Gastroesophageal sphincter (tissue), 4 donors: ENCODE data around the gene CD47. TPM values are rescaled to one million over a fixed set of nuclear protein-coding genes. Genes with fewer than 3 reads are reported as not detected.

Experiments
- ATAC-seq: fragments of 150-250 bp; one replicate; pipeline ENCODE4 v1.9.1; 2016; ENCODE audit warnings: mild to moderate bottlenecking, moderate library complexity
- H3K27ac ChIP-seq, 4 donors: fragments of 200-600 bp; sonication (generic) in 3 of 4; 1 replicate in 3 of 4; 2 replicates in 1 of 4; pipeline ENCODE4 v1.5.1; 2016 to 2019
- H3K27me3 ChIP-seq: fragments of 200-600 bp; sonication (generic); one replicate; pipeline ENCODE4 v1.5.1; 2019
- H3K36me3 ChIP-seq, 2 donors: fragments of 200-600 bp; sonication (generic); one replicate each; pipeline ENCODE4 v1.5.1; 2019; ENCODE audit warnings: control low read depth in 1 of 2
- H3K4me1 ChIP-seq, 3 donors: fragments of 200-600 bp; sonication (generic); 1 replicate in 2 of 3; 2 replicates in 1 of 3; pipeline ENCODE4 v1.5.1; 2016 to 2019; ENCODE audit warnings: control low read depth in 2 of 3
- H3K4me3 ChIP-seq, 2 donors: fragments of 200-600 bp; sonication (generic); one replicate each; pipeline ENCODE4 v1.5.1; 2019; ENCODE audit warnings: mild to moderate bottlenecking in 1 of 2, moderate library complexity in 1 of 2
- H3K9me3 ChIP-seq, 3 donors: fragments of 200-600 bp; sonication (generic); one replicate each; pipeline ENCODE4 v1.5.1; 2017 to 2019; ENCODE audit warnings: control low read depth in 2 of 3
- CTCF ChIP-seq, 4 experiments: fragments of 200-600 bp in 2 of 4; fragments of 450-650 bp in 2 of 4; sonication (generic) in 1 of 4; IDR thresholded peaks; one replicate each; pipeline ENCODE4 v1.5.1; 2017 to 2019; ENCODE audit warnings: antibody characterized with exemption in 4 of 4, mild to moderate bottlenecking in 2 of 4, moderate library complexity in 2 of 4
- EP300 ChIP-seq: sonication (generic); formaldehyde crosslinking; IDR thresholded peaks from one replicate; pipeline ENCODE4 v1.6.1; 2017; ENCODE audit warnings: antibody characterized with exemption, mild to moderate bottlenecking
- POLR2A ChIP-seq, 2 donors: fragments of 450-650 bp; IDR thresholded peaks; one replicate each; pipeline ENCODE4 v1.6.1; 2017; ENCODE audit warnings: antibody characterized with exemption in 2 of 2, mild to moderate bottlenecking in 2 of 2, moderate library complexity in 1 of 2
- POLR2AphosphoS5 ChIP-seq: sonication (generic); formaldehyde crosslinking; IDR thresholded peaks from one replicate; pipeline ENCODE4 v1.6.1; 2017; ENCODE audit warnings: antibody characterized with exemption
- WGBS, 2 donors: methylation state at CpG; one replicate each; pipeline ENCODE4 v1.1.5; 2018; ENCODE audit warnings: low coverage in 1 of 2; 5-methylcytosine and 5-hydroxymethylcytosine counted together
- total RNA-seq, 4 donors: library from RNA; depleted of rRNA; stranded (reverse); fragments of >200 nt; gene quantifications; one replicate each; pipeline ENCODE4 v1.1.0, GENCODE V29; 2016

Gene CD47
- total RNA-seq, 4 donors from 2014 or later, result 60.0 to 91.5 (median 76.3) TPM

- ATAC-seq, result no peak
- H3K27me3 ChIP-seq, result no peaks in the 10 kb centered on the region
- TF ChIP-seq CTCF (IDR thresholded peaks at IDR 0.05) (no peak), EP300 (no peak), POLR2AphosphoS5 (no peak), POLR2A (IDR thresholded peaks at IDR 0.05) (no peak)
- no peak overlapping the region for H3K4me3 ChIP-seq
- no peaks in the 10 kb centered on the region for H3K9me3 ChIP-seq
- H3K36me3 ChIP-seq, result no peaks in the 10 kb centered on the region
- WGBS, 2 donors, result 81 to 88% methylated on average over 5 to 9 of the region's 9 CpGs
- no peak overlapping the region for H3K27ac ChIP-seq
- H3K4me1 ChIP-seq, result peaks cover 0 to 6% (median 0%) of the 10 kb centered on the region in 3 donors
Observed at GRCh38 chr3:108099679-108100428, 9.0 kb upstream of the CD47 start.

- no peak for TF ChIP-seq POLR2AphosphoS5
- TF ChIP-seq EP300, result no peak
- no peak for TF ChIP-seq CTCF (IDR thresholded peaks at IDR 0.05)
- no peak for TF ChIP-seq POLR2A (IDR thresholded peaks at IDR 0.05)
- no peak for ATAC-seq
- peaks cover 0 to 1% (median 0%) of the 10 kb centered on the region in 3 donors for H3K4me1 ChIP-seq
Observed at GRCh38 chr3:108099244-108099643, 8.4 kb upstream of the CD47 start.

GRCh38 chr3:108098003-108098370, 7.2 kb upstream of the CD47 start:
- ATAC-seq, result no peak
- Histone ChIP-seq H3K4me1 (no peaks in the 10 kb centered on the region), H3K4me3 (no peak overlapping the region), H3K9me3 (no peaks in the 10 kb centered on the region), H3K27me3 (no peaks in the 10 kb centered on the region), H3K27ac (no peak overlapping the region), H3K36me3 (no peaks in the 10 kb centered on the region)
- TF ChIP-seq POLR2A (IDR thresholded peaks at IDR 0.05) (no peak), POLR2AphosphoS5 (no peak), CTCF (IDR thresholded peaks at IDR 0.05) (no peak), EP300 (no peak)
- WGBS, 2 donors, result 61 to 90% methylated on average over 2 of the region's 2 CpGs

More at GRCh38 chr3:108099244-108099643, 8.4 kb upstream of the CD47 start:
- no peak overlapping the region for H3K4me3 ChIP-seq
- H3K27ac ChIP-seq, result no peak overlapping the region
- no peaks in the 10 kb centered on the region for H3K36me3 ChIP-seq
- 65 to 76% methylated on average over 3 of the region's 3 CpGs for WGBS, 2 donors
- H3K27me3 ChIP-seq, result no peaks in the 10 kb centered on the region
- H3K9me3 ChIP-seq, result no peaks in the 10 kb centered on the region

- Histone ChIP-seq H3K4me3 (no peak overlapping the region), H3K27me3 (no peaks in the 10 kb centered on the region), H3K27ac (no peak overlapping the region), H3K4me1 (no peaks in the 10 kb centered on the region), H3K9me3 (no peaks in the 10 kb centered on the region), H3K36me3 (no peaks in the 10 kb centered on the region)
- no peak for TF ChIP-seq EP300
- no peak for ATAC-seq
- WGBS, 2 donors, result 81 to 87% methylated on average over 6 to 7 of the region's 8 CpGs
Observed at GRCh38 chr3:108097322-108098002, 6.6 kb upstream of the CD47 start.

GRCh38 chr3:108096532-108097321, 5.9 kb upstream of the CD47 start:
- no peaks in the 10 kb centered on the region for H3K36me3 ChIP-seq
- no peak overlapping the region for H3K27ac ChIP-seq
- TF ChIP-seq CTCF (IDR thresholded peaks at IDR 0.05), result no peak
- no peak for TF ChIP-seq POLR2A (IDR thresholded peaks at IDR 0.05)
- no peak for TF ChIP-seq POLR2AphosphoS5
- TF ChIP-seq EP300, result no peak
- no peak overlapping the region for H3K4me3 ChIP-seq
- WGBS, 2 donors, result 83 to 86% methylated on average over 4 to 9 of the region's 9 CpGs
- peaks cover 0 to 3% (median 0%) of the 10 kb centered on the region in 3 donors for H3K4me1 ChIP-seq
- no peaks in the 10 kb centered on the region for H3K9me3 ChIP-seq
- H3K27me3 ChIP-seq, result no peaks in the 10 kb centered on the region
- no peak for ATAC-seq
